H1 (cell line): ENCODE data around the gene NELL1. TPM values are rescaled to one million over a fixed set of nuclear protein-coding genes. Genes with fewer than 3 reads are reported as not detected.

Source experiments
- CTCF ChIA-PET: fragments of 300-600 bp; sonication (Branson Sonifier 250); formaldehyde crosslinking; loops from one replicate; lab custom pipeline; 2021; ENCODE audit not compliant: partially characterized antibody; lab: Charles Lee
- POLR2A ChIA-PET: fragments of 300-600 bp; sonication (Branson Sonifier 250); formaldehyde crosslinking; loops from one replicate; lab custom pipeline; 2021; ENCODE audit warnings: inconsistent platforms; ENCODE audit not compliant: partially characterized antibody; lab: Charles Lee
- DNase-seq, 2 experiments: peaks; one replicate each; pipeline versions ENCODE4 v3.0.0 to v3.0.0-alpha.2; 2010 to 2022; ENCODE audit warnings: low spot score in 2 of 2, low read depth in 1 of 2, mixed read lengths in 1 of 2
- FAIRE-seq: peaks from 2 replicates; lab custom pipeline; 2011; peaks lifted over from hg19 to GRCh38; lab: Jason Lieb, UNC
- H2AFZ ChIP-seq: 2 replicates; pipeline ENCODE4 v1.8.1; 2012; ENCODE audit warnings: low read length, inconsistent platforms
- H2AK5ac ChIP-seq: 2 replicates; pipeline ENCODE4 v1.6.1; 2013; ENCODE audit warnings: low read depth, low read length
- H2BK120ac ChIP-seq: replicated peaks from 2 replicates; pipeline ENCODE3; 2013; ENCODE audit warnings: low read depth, low read length, inconsistent platforms
- H2BK12ac ChIP-seq: 2 replicates; pipeline ENCODE4 v1.6.1; 2013; ENCODE audit warnings: low read depth, low read length
- H2BK15ac ChIP-seq: 2 replicates; pipeline ENCODE4 v1.6.1; 2013; ENCODE audit warnings: low read length
- H2BK20ac ChIP-seq: 2 replicates; pipeline ENCODE4 v1.6.1; 2013; ENCODE audit warnings: low read length
- H2BK5ac ChIP-seq: 2 replicates; pipeline ENCODE4 v1.6.1; 2013; ENCODE audit warnings: low read depth, low read length
- H3K14ac ChIP-seq: 2 replicates; pipeline ENCODE4 v1.6.1; 2013; ENCODE audit warnings: inconsistent platforms; ENCODE audit not compliant: insufficient read length
- H3K18ac ChIP-seq: 2 replicates; pipeline ENCODE4 v1.6.1; 2013; ENCODE audit warnings: low read length; ENCODE audit errors: extremely low read depth
- H3K23ac ChIP-seq: 2 replicates; pipeline ENCODE4 v1.6.1; 2013; ENCODE audit warnings: inconsistent platforms; ENCODE audit not compliant: insufficient read length
- H3K23me2 ChIP-seq: 2 replicates; pipeline ENCODE4 v1.6.1; 2013; ENCODE audit warnings: low read depth, low read length
- H3K27ac ChIP-seq: 2 replicates; pipeline ENCODE4 v1.6.1; 2011; ENCODE audit warnings: low read depth, low read length, inconsistent platforms
- H3K27me3 ChIP-seq, 4 experiments: replicated peaks in 1 of 4; 1 replicate in 1 of 4; 2 replicates in 3 of 4; pipeline versions ENCODE4 v1.6.1 to v1.8.1; 2011 to 2013; ENCODE audit warnings: low read length in 3 of 4, mild to moderate bottlenecking in 3 of 4, inconsistent platforms in 2 of 4, mixed read lengths in 2 of 4, moderate library complexity in 1 of 4; ENCODE audit not compliant: control insufficient read depth in 3 of 4, insufficient read depth in 3 of 4; ENCODE audit errors: extremely low read depth in 1 of 4
- H3K36me3 ChIP-seq, 4 experiments: 2 replicates each; pipeline versions ENCODE4 v1.6.1 to v1.8.1; 2011 to 2013; ENCODE audit warnings: mild to moderate bottlenecking in 4 of 4, low read length in 3 of 4, moderate library complexity in 2 of 4, control low read depth in 1 of 4, inconsistent platforms in 1 of 4; ENCODE audit not compliant: insufficient read depth in 4 of 4, control insufficient read depth in 2 of 4
- H3K4ac ChIP-seq: replicated peaks from 2 replicates; pipeline ENCODE3; 2013; ENCODE audit warnings: low read length, low read depth, mixed read lengths, inconsistent platforms; ENCODE audit not compliant: insufficient read length
- H3K4me1 ChIP-seq, 4 experiments: replicated peaks in 1 of 4; 1 replicate in 1 of 4; 2 replicates in 3 of 4; pipeline versions ENCODE4 v1.6.1 to v1.8.1; 2011 to 2013; ENCODE audit warnings: low read length in 3 of 4, inconsistent platforms in 2 of 4, mixed read lengths in 1 of 4; ENCODE audit not compliant: insufficient read depth in 4 of 4, control insufficient read depth in 3 of 4
- H3K4me2 ChIP-seq, 2 experiments: 2 replicates each; pipeline versions ENCODE4 v1.6.1 to v1.8.1; 2011 to 2013; ENCODE audit warnings: low read depth in 2 of 2, low read length in 2 of 2, control low read depth in 1 of 2, inconsistent platforms in 1 of 2, mild to moderate bottlenecking in 1 of 2; ENCODE audit not compliant: insufficient read depth in 1 of 2
- H3K4me3 ChIP-seq, 4 experiments: fragments of 200-600, 300-600 bp in 1 of 4; sonication (generic), shearing (Covaris generic), sonication (Bioruptor Twin) in 1 of 4; 2 replicates each; pipeline versions ENCODE4 v1.5.1 to v1.8.1; 2011 to 2016; ENCODE audit warnings: low read length in 4 of 4, low read depth in 3 of 4, control low read depth in 2 of 4, inconsistent platforms in 2 of 4, mild to moderate bottlenecking in 2 of 4, mixed read lengths in 1 of 4, moderate library complexity in 1 of 4; ENCODE audit not compliant: insufficient read depth in 2 of 4; ENCODE audit errors: extremely low read depth in 1 of 4
- H3K56ac ChIP-seq: replicated peaks from 2 replicates; pipeline ENCODE3; 2013; ENCODE audit warnings: low read depth, mild to moderate bottlenecking, mixed read lengths, low read length, inconsistent platforms; ENCODE audit not compliant: insufficient read length
- H3K79me1 ChIP-seq: 2 replicates; pipeline ENCODE4 v1.6.1; 2013; ENCODE audit warnings: low read depth, low read length, control low read depth
- H3K79me2 ChIP-seq, 2 experiments: 2 replicates each; pipeline versions ENCODE4 v1.6.1 to v1.8.1; 2012 to 2013; ENCODE audit warnings: low read length in 2 of 2, mild to moderate bottlenecking in 2 of 2, inconsistent platforms in 1 of 2; ENCODE audit not compliant: insufficient read depth in 2 of 2, control insufficient read depth in 1 of 2
- H3K9ac ChIP-seq, 4 experiments: replicated peaks in 1 of 4; 1 replicate in 1 of 4; 2 replicates in 3 of 4; pipeline versions ENCODE4 v1.6.1 to v1.8.1; 2011 to 2013; ENCODE audit warnings: low read depth in 3 of 4, low read length in 3 of 4, control low read depth in 2 of 4, mild to moderate bottlenecking in 2 of 4, moderate library complexity in 2 of 4, inconsistent platforms in 1 of 4; ENCODE audit errors: extremely low read depth in 1 of 4
- H3K9me3 ChIP-seq, 2 experiments: 2 replicates each; pipeline versions ENCODE4 v1.6.1 to v1.8.1; 2012 to 2013; ENCODE audit warnings: mild to moderate bottlenecking in 2 of 2, moderate library complexity in 2 of 2, control low read depth in 1 of 2, inconsistent platforms in 1 of 2, low read depth in 1 of 2, low read length in 1 of 2, mixed read lengths in 1 of 2; ENCODE audit not compliant: insufficient read depth in 2 of 2
- H4K20me1 ChIP-seq, 2 experiments: replicated peaks in 1 of 2; 2 replicates each; pipeline versions ENCODE3 to v1.8.1; 2011 to 2013; ENCODE audit warnings: inconsistent platforms in 2 of 2, low read length in 2 of 2, mild to moderate bottlenecking in 1 of 2; ENCODE audit not compliant: insufficient read depth in 2 of 2, control insufficient read depth in 1 of 2
- H4K5ac ChIP-seq: 2 replicates; pipeline ENCODE4 v1.6.1; 2013; ENCODE audit warnings: low read length, low read depth, mixed read lengths, inconsistent platforms; ENCODE audit not compliant: insufficient read length
- H4K8ac ChIP-seq: 2 replicates; pipeline ENCODE4 v1.8.0; 2013; ENCODE audit warnings: mild to moderate bottlenecking, moderate library complexity, low read length, inconsistent platforms; ENCODE audit not compliant: insufficient read depth; ENCODE audit errors: extremely low read depth
- H4K91ac ChIP-seq: replicated peaks from 2 replicates; pipeline ENCODE3; 2013; ENCODE audit warnings: low read length, mixed read lengths, inconsistent platforms; ENCODE audit not compliant: insufficient read length
- KDM4A ChIP-seq: IDR thresholded peaks from one replicate; pipeline ENCODE4 v1.7.1; 2012; ENCODE audit warnings: low read depth, mild to moderate bottlenecking, moderate library complexity, low read length, inconsistent platforms; ENCODE audit not compliant: severe bottlenecking
- POU5F1 ChIP-seq: IDR thresholded peaks from 2 replicates; pipeline ENCODE4 v1.6.1; 2011; ENCODE audit warnings: low read depth, mild to moderate bottlenecking, low read length, moderate library complexity
- WGBS, 2 experiments: shearing (Covaris generic) in 1 of 2; methylation state at CpG; one replicate each; pipeline versions ENCODE4 v1.1.6 to v1.1.7; 2013 to 2015; ENCODE audit warnings: low lambda C conversion rate in 2 of 2, mixed read lengths in 2 of 2, inconsistent platforms in 1 of 2, low coverage in 1 of 2, missing lambda C conversion rate in 1 of 2; ENCODE audit not compliant: insufficient replicate concordance in 2 of 2, insufficient coverage in 1 of 2, insufficient read length in 1 of 2; ENCODE audit errors: extremely low coverage in 1 of 2, missing lambda C conversion rate in 1 of 2; 5-methylcytosine and 5-hydroxymethylcytosine counted together
- polyA plus RNA-seq, 7 experiments: library from polyadenylated mRNA; depleted of rRNA in 3 of 7; stranded (reverse) in 5 of 7; unstranded in 2 of 7; fragments of >200 nt in 5 of 7; fragments of 200-250 nt in 2 of 7; gene quantifications; 1 replicate in 5 of 7; 2 replicates in 1 of 7; 4 replicates in 1 of 7; pipeline versions ENCODE4 v1.2.1 to v1.2.3, GENCODE V29; 2011 to 2013; ENCODE audit warnings: missing spikeins in 2 of 7, mixed read lengths in 2 of 7
- total RNA-seq: library from RNA; stranded (reverse); fragmentation: NEBNext Ultra II Directional; extraction: Animal tissue kit (Norgen Biotek cat#: 25700); gene quantifications from 2 replicates; pipeline ENCODE4 v1.2.1, GENCODE V29; 2021

Gene NELL1
- total and polyA plus RNA-seq, 2 of the 8 experiments (the other 6 are each of a cell fraction or from before 2014, with no cell fraction given), result 0.21 TPM; not detected in 1

GRCh38 chr11:21430537-21430936, 761.2 kb downstream of the NELL1 start:
- FAIRE-seq (no peak), DNase-seq (no peak)
- no peak overlapping the region for H3K27ac ChIP-seq
- H2BK12ac ChIP-seq, result no peak overlapping the region
- 87% methylated on average over 3 of the region's 3 CpGs; no CpG with 5 or more reads in 1 of the 2 experiments for WGBS, 2 experiments
- H4K5ac ChIP-seq, result no peak overlapping the region
- no peaks in the 10 kb centered on the region for H3K79me2 ChIP-seq
- no peaks in the 10 kb centered on the region for H3K79me1 ChIP-seq
- H2BK5ac ChIP-seq, result no peak overlapping the region
- CTCF ChIA-PET, result interaction anchor here (0.6 to 1.7 kb wide), 2 partner anchors 82 to 85 kb away, joined by 3 to 4 read pairs; no protein-coding TSS in a partner anchor
- H3K4me2 ChIP-seq, result no peak overlapping the region
- no peak overlapping the region for H3K18ac ChIP-seq
- H3K23ac ChIP-seq, result no peak overlapping the region
- no peaks in the 10 kb centered on the region for H3K9me3 ChIP-seq
- H4K20me1 ChIP-seq, result no peaks in the 10 kb centered on the region
- H3K27me3 ChIP-seq, result no peaks in the 10 kb centered on the region
- H4K8ac ChIP-seq, result no peak overlapping the region
- no peak overlapping the region for H3K4me3 ChIP-seq
- no peak overlapping the region for H4K91ac ChIP-seq
- no peak overlapping the region for H2BK15ac ChIP-seq
- H2BK20ac ChIP-seq, result no peak overlapping the region
- no peaks in the 10 kb centered on the region for H3K4me1 ChIP-seq
- H3K36me3 ChIP-seq, result no peaks in the 10 kb centered on the region
- POLR2A ChIA-PET, result no interaction called here
- TF ChIP-seq KDM4A, result no peak
- TF ChIP-seq POU5F1, result no peak
- H2AFZ ChIP-seq, result no peak overlapping the region
- no peak overlapping the region for H2BK120ac ChIP-seq
- H2AK5ac ChIP-seq, result no peak overlapping the region
- H3K23me2 ChIP-seq, result peaks cover under 1% of the 10 kb centered on the region; the same call in 1 of the 2 replicates
- no peak overlapping the region for H3K4ac ChIP-seq
- no peak overlapping the region for H3K9ac ChIP-seq
- H3K56ac ChIP-seq, result no peak overlapping the region
- H3K14ac ChIP-seq, result no peak overlapping the region
